Measurements from ENCODE around the gene ECSCR. TPM values are rescaled to one million over a fixed set of nuclear protein-coding genes. Genes with fewer than 3 reads are reported as not detected.

ECSCR gene
- total RNA-seq, 1 experiment from 2014 or later, result 0.36 TPM

- Histone ChIP-seq H3K79me2 (ENCODE audit: low read length) (no peaks in the 10 kb centered on the region), H2AFZ (ENCODE audit: low read length) (no peak overlapping the region), H3K36me3 (ENCODE audit: low read depth, low read length) (no peaks in the 10 kb centered on the region), H3K4me2 (ENCODE audit: low read length) (no peak overlapping the region), H3K9me2 (replicated peaks; ENCODE audit: low read length) (no peaks in the 10 kb centered on the region), H3K4me1 (ENCODE audit: insufficient read depth, low read length) (peaks cover 10% of the 10 kb centered on the region), H3K9ac (ENCODE audit: low read length) (no peak overlapping the region), H3K27ac (ENCODE audit: low read length) (no peak overlapping the region), H3K27me3 (ENCODE audit: low read length) (no peaks in the 10 kb centered on the region), H3K9me3 (ENCODE audit: low read length) (no peaks in the 10 kb centered on the region), H3F3A (ENCODE audit: low read length, unreplicated experiment) (no peaks in the 10 kb centered on the region), H4K20me1 (ENCODE audit: low read length) (no peaks in the 10 kb centered on the region), H3K4me3 (ENCODE audit: low read length) (no peak overlapping the region)
- ATAC-seq (no peak), DNase-seq (peak; percentile 33)
- BruUV-seq (replicated peaks), result no TSS peak
- ChIA-PET POLR2A (ENCODE audit: unreplicated experiment) (no interaction called here), CTCF (interaction anchor here (0.6 kb wide), 2 partner anchors 47 to 147 kb away, joined by 3 read pairs; no protein-coding TSS in a partner anchor)
- intact Hi-C loops (cut with micrococcal nuclease), result no loop called here
- TF ChIP-seq CTCF (conservative IDR thresholded peaks at IDR 0.05; ENCODE audit: low read depth, low read length), result peak; percentile 67
- TF ChIP-seq EZH2phosphoT487 (IDR thresholded peaks at IDR 0.05; ENCODE audit: borderline replicate concordance, low read length), result no peak
Measured at GRCh38 chr5:139402561-139403158, 59.9 kb downstream of the ECSCR start.

GRCh38 chr5:139401546-139401945 lies 61.0 kb downstream of the ECSCR start:
- ChIA-PET POLR2A (ENCODE audit: unreplicated experiment) (interaction anchor here (0.6 kb wide), 1 partner anchor 15 kb away, joined by 3 read pairs; no protein-coding TSS in a partner anchor), CTCF (no interaction called here)
- peaks cover 10% of the 10 kb centered on the region for H3K4me1 ChIP-seq (ENCODE audit: insufficient read depth, low read length)
- BruUV-seq (replicated peaks), result no TSS peak
- ATAC-seq (no peak), DNase-seq (no peak)
- no peaks in the 10 kb centered on the region for H3K9me3 ChIP-seq (ENCODE audit: low read length)
- TF ChIP-seq EZH2phosphoT487 (IDR thresholded peaks at IDR 0.05; ENCODE audit: borderline replicate concordance, low read length) (no peak), CTCF (conservative IDR thresholded peaks at IDR 0.05; ENCODE audit: low read depth, low read length) (no peak), EZH2 (IDR thresholded peaks at IDR 0.05; ENCODE audit: low read length, unreplicated experiment) (no peak)
- no peaks in the 10 kb centered on the region for H3F3A ChIP-seq (ENCODE audit: low read length, unreplicated experiment)
- H3K79me2 ChIP-seq (ENCODE audit: low read length), result no peaks in the 10 kb centered on the region
- no peaks in the 10 kb centered on the region for H4K20me1 ChIP-seq (ENCODE audit: low read length)
- intact Hi-C loops (cut with micrococcal nuclease), result no loop called here
- H3K27me3 ChIP-seq (ENCODE audit: low read length), result no peaks in the 10 kb centered on the region
- no peak overlapping the region for H3K9ac ChIP-seq (ENCODE audit: low read length)
- H3K36me3 ChIP-seq (ENCODE audit: low read depth, low read length), result no peaks in the 10 kb centered on the region
- H3K4me3 ChIP-seq (ENCODE audit: low read length), result no peak overlapping the region
- no peaks in the 10 kb centered on the region for H3K9me2 ChIP-seq (replicated peaks; ENCODE audit: low read length)
- no peak overlapping the region for H3K27ac ChIP-seq (ENCODE audit: low read length)
- no peak overlapping the region for H2AFZ ChIP-seq (ENCODE audit: low read length)
- H3K4me2 ChIP-seq (ENCODE audit: low read length), result no peak overlapping the region

- no TSS peak for BruUV-seq (replicated peaks)
- Histone ChIP-seq H3K4me2 (ENCODE audit: low read length) (no peak overlapping the region), H3K9ac (ENCODE audit: low read length) (no peak overlapping the region), H3K9me3 (ENCODE audit: low read length) (no peaks in the 10 kb centered on the region), H4K20me1 (ENCODE audit: low read length) (no peaks in the 10 kb centered on the region), H2AFZ (ENCODE audit: low read length) (no peak overlapping the region), H3K36me3 (ENCODE audit: low read depth, low read length) (no peaks in the 10 kb centered on the region), H3K9me2 (replicated peaks; ENCODE audit: low read length) (no peaks in the 10 kb centered on the region), H3K27ac (ENCODE audit: low read length) (no peak overlapping the region), H3K4me3 (ENCODE audit: low read length) (no peak overlapping the region), H3K79me2 (ENCODE audit: low read length) (no peaks in the 10 kb centered on the region), H3K4me1 (ENCODE audit: insufficient read depth, low read length) (peaks cover 10% of the 10 kb centered on the region), H3F3A (ENCODE audit: low read length, unreplicated experiment) (no peaks in the 10 kb centered on the region), H3K27me3 (ENCODE audit: low read length) (no peaks in the 10 kb centered on the region)
- ChIA-PET POLR2A (ENCODE audit: unreplicated experiment) (interaction anchor here (0.6 kb wide), 1 partner anchor 230 kb away, joined by 3 read pairs; no protein-coding TSS in a partner anchor), CTCF (no interaction called here)
- intact Hi-C loops (cut with micrococcal nuclease), result no loop called here
- ATAC-seq (no peak), DNase-seq (no peak)
- no peak for TF ChIP-seq EZH2phosphoT487 (IDR thresholded peaks at IDR 0.05; ENCODE audit: borderline replicate concordance, low read length)
- no peak for TF ChIP-seq CTCF (conservative IDR thresholded peaks at IDR 0.05; ENCODE audit: low read depth, low read length)
- TF ChIP-seq EZH2 (IDR thresholded peaks at IDR 0.05; ENCODE audit: low read length, unreplicated experiment), result no peak
Measured at GRCh38 chr5:139399501-139400121, 62.9 kb downstream of the ECSCR start.
